Retinal pigment epithelial cell (primary cell): ENCODE measurements around the gene ERBIN.
A peak's percentile ranks its signal among the peaks of the same experiment; 100 is the strongest.

Experiments
- DNase-seq: peaks from one replicate; pipeline ENCODE4 v3.0.0-alpha.2; 2010; ENCODE audit warnings: low read depth
- H3K4me3 ChIP-seq: 2 replicates; pipeline ENCODE4 v1.5.1; 2011; ENCODE audit warnings: mild to moderate bottlenecking, low read length, control low read depth, moderate library complexity
- TF ChIP-seq, protein P1 (sequence below): conservative IDR thresholded peaks from 2 replicates; pipeline ENCODE4 v1.5.1; 2011; ENCODE audit warnings: low read depth, low read length, control low read depth, inconsistent platforms

Gene ERBIN

GRCh38 chr5:65986050-65986451, 59.7 kb downstream of the ERBIN start:
- TF ChIP-seq, protein P1, sequence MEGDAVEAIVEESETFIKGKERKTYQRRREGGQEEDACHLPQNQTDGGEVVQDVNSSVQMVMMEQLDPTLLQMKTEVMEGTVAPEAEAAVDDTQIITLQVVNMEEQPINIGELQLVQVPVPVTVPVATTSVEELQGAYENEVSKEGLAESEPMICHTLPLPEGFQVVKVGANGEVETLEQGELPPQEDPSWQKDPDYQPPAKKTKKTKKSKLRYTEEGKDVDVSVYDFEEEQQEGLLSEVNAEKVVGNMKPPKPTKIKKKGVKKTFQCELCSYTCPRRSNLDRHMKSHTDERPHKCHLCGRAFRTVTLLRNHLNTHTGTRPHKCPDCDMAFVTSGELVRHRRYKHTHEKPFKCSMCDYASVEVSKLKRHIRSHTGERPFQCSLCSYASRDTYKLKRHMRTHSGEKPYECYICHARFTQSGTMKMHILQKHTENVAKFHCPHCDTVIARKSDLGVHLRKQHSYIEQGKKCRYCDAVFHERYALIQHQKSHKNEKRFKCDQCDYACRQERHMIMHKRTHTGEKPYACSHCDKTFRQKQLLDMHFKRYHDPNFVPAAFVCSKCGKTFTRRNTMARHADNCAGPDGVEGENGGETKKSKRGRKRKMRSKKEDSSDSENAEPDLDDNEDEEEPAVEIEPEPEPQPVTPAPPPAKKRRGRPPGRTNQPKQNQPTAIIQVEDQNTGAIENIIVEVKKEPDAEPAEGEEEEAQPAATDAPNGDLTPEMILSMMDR, result no peak

GRCh38 chr5:65986796-65987195, 60.4 kb downstream of the ERBIN start:
- no peak for DNase-seq
- H3K4me3 ChIP-seq, result no peak overlapping the region
- TF ChIP-seq, protein P1, result no peak

More at GRCh38 chr5:65986050-65986451, 59.7 kb downstream of the ERBIN start:
- no peak overlapping the region for H3K4me3 ChIP-seq
- DNase-seq, result peak; percentile 5

DNA sequence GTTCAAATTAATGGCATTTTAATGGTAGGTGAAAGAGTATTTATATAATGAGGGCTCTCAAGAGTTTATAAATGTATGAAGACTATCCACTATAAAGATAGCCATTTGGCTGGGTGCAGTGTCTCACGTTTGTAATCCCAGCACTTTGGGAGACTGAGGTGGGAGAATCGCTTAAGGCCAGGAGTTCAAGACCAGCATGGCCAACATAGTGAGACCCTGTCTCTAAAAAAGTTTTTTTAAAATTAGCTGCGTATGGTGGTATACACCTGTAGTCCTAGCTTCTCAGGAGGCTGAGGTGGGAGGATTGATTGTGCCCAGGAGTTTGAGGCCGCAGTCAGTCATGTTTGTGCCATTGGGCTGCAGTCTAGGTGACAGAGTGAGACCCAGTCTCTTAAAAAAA, 61.6 kb downstream of the ERBIN start:
- DNase-seq, result no peak
- TF ChIP-seq, protein P1, result no peak
- no peak overlapping the region for H3K4me3 ChIP-seq

- DNase-seq, result no peak
- no peak overlapping the region for H3K4me3 ChIP-seq
Observed at GRCh38 chr5:65989158-65989557, 62.8 kb downstream of the ERBIN start.

GRCh38 chr5:65992630-65993029, 66.3 kb downstream of the ERBIN start:
- TF ChIP-seq, protein P1, result no peak
- DNase-seq, result no peak

More at GRCh38 chr5:65989158-65989557, 62.8 kb downstream of the ERBIN start:
- TF ChIP-seq, protein P1, result no peak

GRCh38 chr5:65994117-65994786, 67.9 kb downstream of the ERBIN start:
- DNase-seq, result no peak
- TF ChIP-seq, protein P1, result no peak

More at GRCh38 chr5:65992630-65993029, 66.3 kb downstream of the ERBIN start:
- H3K4me3 ChIP-seq, result no peak overlapping the region

GRCh38 chr5:65999061-65999723, 72.8 kb downstream of the ERBIN start:
- DNase-seq, result no peak
- TF ChIP-seq, protein P1, result no peak
- no peak overlapping the region for H3K4me3 ChIP-seq

More at GRCh38 chr5:65994117-65994786, 67.9 kb downstream of the ERBIN start:
- H3K4me3 ChIP-seq, result no peak overlapping the region
